ENCODE results near the gene MGLL.

- TF ChIP-seq CTCF (IDR thresholded peaks at IDR 0.05) (no peak), POLR2A (IDR thresholded peaks at IDR 0.05) (no peak)
Measured at GRCh38 chr3:127865941-127866340, 43.6 kb upstream of the MGLL start.
